Stimulated activated memory B cell treated with anti-CD40 and anti-IgM and Interleukin-4, amounts not matched to agents 10 μg/mL and 1 μg/mL and 100 μg/mL, for 72 hours (primary cell): ENCODE results near the gene LHFPL6.

ENCODE experiments used
- ATAC-seq: fragments of 150-1000 bp; cut with Tn5 transposase; 2 replicates; pipeline ENCODE4 v1.10.0; 2021
- H3K27ac Mint-ChIP-seq: one replicate; pipeline ENCODE4 v1.8.0; 2022; ENCODE audit warnings: mild to moderate bottlenecking, mixed read lengths
- H3K27me3 Mint-ChIP-seq: one replicate; pipeline ENCODE4 v1.8.0; 2022; ENCODE audit warnings: mixed read lengths
- H3K36me3 Mint-ChIP-seq: one replicate; pipeline ENCODE4 v1.8.0; 2022; ENCODE audit warnings: mixed read lengths
- H3K4me1 Mint-ChIP-seq: one replicate; pipeline ENCODE4 v1.8.0; 2022; ENCODE audit warnings: mixed read lengths
- H3K4me3 Mint-ChIP-seq: one replicate; pipeline ENCODE4 v1.8.0; 2022; ENCODE audit warnings: mild to moderate bottlenecking, moderate library complexity, mixed read lengths
- H3K9me3 Mint-ChIP-seq: one replicate; pipeline ENCODE4 v1.8.0; 2022; ENCODE audit warnings: mixed read lengths

LHFPL6 gene

DNA sequence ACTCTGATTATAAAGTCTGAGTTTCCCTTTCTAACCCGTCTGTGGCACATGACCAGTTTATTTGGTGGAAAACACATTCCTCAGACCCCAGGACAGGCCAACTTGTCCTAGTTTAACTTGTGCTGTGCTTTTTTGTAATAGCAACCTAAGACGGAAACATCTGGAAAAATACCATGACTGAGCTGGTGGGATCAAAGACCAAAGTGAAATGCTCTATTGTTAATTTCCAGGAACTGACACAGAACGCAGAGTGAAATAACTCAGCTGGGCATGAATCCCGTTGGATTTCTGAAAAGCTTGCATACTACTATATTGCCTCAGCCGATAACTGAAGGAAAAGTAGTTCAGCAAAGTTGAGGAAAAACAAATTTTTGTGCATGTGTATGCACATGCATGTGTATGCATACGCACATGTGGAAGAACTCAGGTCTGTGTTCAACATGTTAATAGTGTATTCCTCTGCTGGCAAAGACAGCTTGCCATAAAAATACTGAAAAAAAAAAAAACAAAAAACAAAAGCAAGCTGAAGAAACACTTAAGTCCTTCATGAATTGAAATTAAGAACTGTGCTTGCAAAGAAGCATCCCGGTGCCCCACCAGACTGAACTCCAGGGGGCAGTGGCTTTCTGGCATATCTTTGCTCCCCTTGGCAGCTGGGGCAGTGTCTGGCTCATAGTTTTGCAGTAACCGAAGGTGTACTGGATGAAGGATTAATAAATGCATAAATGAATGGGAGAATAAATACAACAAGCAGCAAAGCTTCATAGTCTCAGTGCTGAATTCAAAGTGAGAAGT lies 187.8 kb downstream of the LHFPL6 start:
- no peak overlapping the region for H3K27ac Mint-ChIP-seq
- H3K9me3 Mint-ChIP-seq = no peaks in the 10 kb centered on the region
- H3K27me3 Mint-ChIP-seq = no peaks in the 10 kb centered on the region
- no peaks in the 10 kb centered on the region for H3K4me1 Mint-ChIP-seq
- H3K36me3 Mint-ChIP-seq = no peaks in the 10 kb centered on the region
- ATAC-seq = no peak
- H3K4me3 Mint-ChIP-seq = no peak overlapping the region

DNA sequence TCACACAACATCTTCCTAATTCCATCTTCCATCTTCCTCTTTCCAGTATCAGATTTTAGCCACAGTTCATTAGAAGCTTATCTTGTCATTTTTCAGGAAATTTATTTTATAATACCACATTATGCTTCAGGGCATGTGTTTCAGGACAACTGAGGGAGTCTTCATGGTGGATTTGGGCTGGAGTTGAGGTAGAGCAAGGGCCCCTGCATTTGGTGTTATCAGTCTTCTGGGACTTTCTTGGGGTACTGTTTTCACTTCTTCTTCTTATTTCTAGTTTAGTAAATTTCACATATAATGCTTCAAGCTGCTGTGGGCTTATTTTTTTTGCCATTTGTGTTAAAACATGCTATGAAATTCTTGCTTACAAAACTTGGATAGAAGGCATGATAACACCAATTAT lies 188.7 kb downstream of the LHFPL6 start:
- ATAC-seq = no peak
- Mint-ChIP-seq H3K4me1 (no peaks in the 10 kb centered on the region), H3K9me3 (no peaks in the 10 kb centered on the region), H3K27ac (no peak overlapping the region), H3K27me3 (no peaks in the 10 kb centered on the region), H3K4me3 (no peak overlapping the region), H3K36me3 (no peaks in the 10 kb centered on the region)

DNA sequence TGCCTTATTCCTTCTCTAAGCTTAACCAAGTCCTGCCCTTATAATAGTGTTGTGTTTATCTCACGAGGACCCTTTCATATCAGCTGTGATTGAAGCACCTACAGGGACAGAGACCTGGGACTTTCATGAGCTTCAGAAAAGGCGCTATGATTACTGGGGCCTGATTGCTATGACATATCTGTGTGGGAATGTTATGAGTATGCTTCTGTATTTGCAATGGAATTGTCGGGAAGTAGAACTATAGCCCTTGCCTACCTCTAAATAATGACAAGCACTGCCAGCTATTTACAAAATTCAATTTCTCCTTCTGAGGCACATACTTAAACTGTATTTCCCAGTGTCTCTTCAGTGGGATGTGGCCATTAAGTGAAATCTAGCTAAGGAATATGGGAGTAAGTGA lies 191.5 kb downstream of the LHFPL6 start:
- Mint-ChIP-seq H3K4me3 (no peak overlapping the region), H3K36me3 (no peaks in the 10 kb centered on the region), H3K27ac (no peak overlapping the region), H3K27me3 (no peaks in the 10 kb centered on the region), H3K4me1 (no peaks in the 10 kb centered on the region), H3K9me3 (no peaks in the 10 kb centered on the region)
- ATAC-seq = no peak

DNA sequence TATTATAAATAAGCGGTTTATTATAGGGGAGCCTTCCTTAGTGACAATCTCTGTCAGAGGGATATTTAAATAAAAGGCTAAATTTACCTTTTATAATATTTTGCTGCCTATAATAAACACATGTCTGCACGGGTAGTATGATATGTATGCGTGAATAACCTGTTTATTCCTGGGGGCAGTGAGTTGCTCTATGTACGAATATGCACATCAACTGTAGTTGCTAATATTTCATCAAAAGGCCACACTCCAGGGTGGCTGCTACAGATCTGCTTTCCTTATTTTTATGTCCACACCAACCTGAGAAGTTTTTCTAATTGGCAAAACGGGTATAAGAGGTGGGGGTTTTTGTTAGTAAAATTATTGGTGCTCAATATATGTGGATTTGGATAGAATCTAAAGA lies 192.0 kb downstream of the LHFPL6 start:
- H3K4me1 Mint-ChIP-seq = no peaks in the 10 kb centered on the region
- no peaks in the 10 kb centered on the region for H3K9me3 Mint-ChIP-seq
- ATAC-seq = no peak
- H3K27ac Mint-ChIP-seq = no peak overlapping the region
- H3K36me3 Mint-ChIP-seq = no peaks in the 10 kb centered on the region
- H3K27me3 Mint-ChIP-seq = no peaks in the 10 kb centered on the region
- no peak overlapping the region for H3K4me3 Mint-ChIP-seq

DNA sequence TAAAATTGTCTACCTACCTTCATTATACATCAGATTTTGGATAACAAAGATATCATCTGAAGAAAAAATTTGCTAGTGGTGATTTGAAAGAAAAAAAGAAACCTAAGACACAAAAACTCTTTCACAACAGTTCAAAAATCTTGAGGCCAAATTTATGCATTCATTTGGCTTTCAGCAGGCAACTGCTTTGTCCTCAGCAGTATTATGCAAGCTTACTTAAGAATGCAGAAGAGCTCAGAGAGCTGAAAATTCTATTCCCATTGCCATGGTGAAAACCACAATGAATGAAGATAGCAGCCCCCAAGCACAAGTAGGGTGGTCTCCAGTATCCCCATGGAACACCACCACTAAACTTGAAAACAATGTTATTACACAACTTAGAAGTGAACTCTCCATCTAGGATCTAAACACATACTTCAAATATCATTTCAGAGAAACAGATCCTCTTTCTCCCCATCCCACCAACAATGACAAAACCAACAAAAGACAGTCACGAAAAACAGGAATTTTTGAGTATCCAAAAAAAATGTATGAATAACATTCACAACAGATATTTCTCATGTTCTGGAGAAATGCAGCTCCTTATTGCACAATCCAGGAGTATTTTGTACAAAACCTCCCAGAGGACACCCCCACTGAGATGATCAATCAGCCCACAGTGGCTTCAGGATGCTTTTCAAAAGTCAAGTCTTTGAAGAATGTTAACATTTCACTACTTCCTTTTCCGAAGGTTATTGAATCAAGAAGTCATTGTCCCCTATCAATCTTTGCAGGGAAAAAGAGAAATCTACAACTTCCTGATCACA lies 192.7 kb downstream of the LHFPL6 start:
- ATAC-seq = no peak
- Mint-ChIP-seq H3K36me3 (no peaks in the 10 kb centered on the region), H3K27me3 (no peaks in the 10 kb centered on the region), H3K9me3 (no peaks in the 10 kb centered on the region), H3K27ac (no peak overlapping the region), H3K4me3 (no peak overlapping the region), H3K4me1 (no peaks in the 10 kb centered on the region)

DNA sequence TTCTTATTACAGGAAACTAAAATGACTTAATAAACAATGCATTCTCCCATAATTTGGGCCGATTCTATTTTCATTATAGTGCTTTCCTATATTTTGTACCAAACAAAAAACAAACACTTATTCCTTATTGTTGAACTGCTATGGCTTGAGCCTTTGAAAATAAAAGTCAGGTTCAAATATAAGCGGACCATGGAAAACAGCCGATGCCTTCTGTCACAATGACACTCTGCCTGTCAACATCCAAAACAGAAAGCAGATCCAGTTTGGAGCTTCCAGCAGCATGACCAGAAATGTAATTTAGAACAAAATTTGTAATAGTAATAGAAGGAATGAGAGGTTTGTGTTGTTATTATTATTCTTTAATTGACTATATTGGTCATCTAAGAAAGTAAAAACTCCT lies 194.5 kb downstream of the LHFPL6 start:
- H3K4me3 Mint-ChIP-seq = no peak overlapping the region
- no peak for ATAC-seq
- no peaks in the 10 kb centered on the region for H3K9me3 Mint-ChIP-seq
- no peaks in the 10 kb centered on the region for H3K36me3 Mint-ChIP-seq
- H3K4me1 Mint-ChIP-seq = no peaks in the 10 kb centered on the region
- no peak overlapping the region for H3K27ac Mint-ChIP-seq
- no peaks in the 10 kb centered on the region for H3K27me3 Mint-ChIP-seq

DNA sequence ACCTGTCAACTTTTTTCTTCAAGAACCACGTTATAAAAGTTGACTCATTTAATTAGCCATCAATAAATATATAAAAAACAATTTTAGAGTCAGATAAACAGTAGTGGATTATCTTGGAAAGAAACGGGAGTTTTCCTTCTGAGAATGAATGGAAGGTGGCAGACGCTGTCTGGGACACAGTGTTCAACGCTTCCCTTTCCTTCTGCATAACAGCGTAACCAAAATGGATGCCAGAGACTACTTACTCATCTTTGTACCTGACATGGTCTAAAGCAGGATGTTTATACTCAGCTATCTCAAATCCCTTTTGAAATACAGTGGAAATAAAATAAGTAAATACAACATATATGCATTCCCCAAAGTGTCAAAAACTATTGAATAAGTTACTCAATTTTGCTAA lies 195.2 kb downstream of the LHFPL6 start:
- no peaks in the 10 kb centered on the region for H3K36me3 Mint-ChIP-seq
- ATAC-seq = no peak
- H3K4me1 Mint-ChIP-seq = no peaks in the 10 kb centered on the region
- no peaks in the 10 kb centered on the region for H3K27me3 Mint-ChIP-seq
- no peak overlapping the region for H3K4me3 Mint-ChIP-seq
- H3K9me3 Mint-ChIP-seq = no peaks in the 10 kb centered on the region
- H3K27ac Mint-ChIP-seq = no peak overlapping the region

DNA sequence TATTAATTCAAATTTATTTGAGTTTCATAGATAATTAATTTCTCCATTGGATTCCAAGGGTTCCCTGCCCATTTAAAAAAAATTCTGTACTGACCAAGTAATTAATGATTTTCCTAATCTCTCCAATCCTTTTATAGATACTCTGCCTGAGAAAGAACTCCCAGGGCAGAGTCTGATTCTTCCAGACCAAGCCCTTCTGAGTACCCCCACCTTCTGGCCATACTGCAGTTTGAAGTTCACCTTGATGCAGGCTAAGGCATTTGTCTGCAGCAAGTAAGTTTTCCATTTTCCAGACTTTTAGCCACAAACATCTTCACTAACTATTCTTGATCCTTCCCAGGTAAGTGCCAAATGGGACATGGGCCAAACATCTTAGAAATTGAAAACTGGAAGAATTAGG lies 195.9 kb downstream of the LHFPL6 start:
- no peaks in the 10 kb centered on the region for H3K9me3 Mint-ChIP-seq
- no peak for ATAC-seq
- no peaks in the 10 kb centered on the region for H3K27me3 Mint-ChIP-seq
- no peaks in the 10 kb centered on the region for H3K4me1 Mint-ChIP-seq
- no peaks in the 10 kb centered on the region for H3K36me3 Mint-ChIP-seq
- no peak overlapping the region for H3K4me3 Mint-ChIP-seq
- no peak overlapping the region for H3K27ac Mint-ChIP-seq

DNA sequence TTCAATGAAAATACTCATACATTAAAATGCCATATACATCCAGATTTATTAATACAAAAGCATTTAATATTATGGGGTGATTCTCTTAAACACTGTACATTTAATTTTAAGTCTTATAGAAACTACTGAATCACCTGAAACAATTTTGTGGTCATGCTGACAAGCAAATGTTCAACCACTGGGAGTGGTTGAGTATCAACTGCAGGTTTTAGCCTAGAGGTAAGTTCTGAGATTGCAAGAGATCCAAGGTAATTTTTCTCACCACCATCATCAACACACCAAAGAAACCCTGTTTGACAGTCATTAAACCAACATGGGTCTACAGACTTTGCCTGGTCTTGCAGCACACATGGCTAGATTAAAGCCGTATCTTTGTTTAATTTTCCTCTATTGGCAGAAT lies 196.3 kb downstream of the LHFPL6 start:
- no peak overlapping the region for H3K27ac Mint-ChIP-seq
- ATAC-seq = no peak
- H3K36me3 Mint-ChIP-seq = no peaks in the 10 kb centered on the region
- H3K9me3 Mint-ChIP-seq = no peaks in the 10 kb centered on the region
- H3K4me1 Mint-ChIP-seq = no peaks in the 10 kb centered on the region
- H3K27me3 Mint-ChIP-seq = no peaks in the 10 kb centered on the region
- no peak overlapping the region for H3K4me3 Mint-ChIP-seq

DNA sequence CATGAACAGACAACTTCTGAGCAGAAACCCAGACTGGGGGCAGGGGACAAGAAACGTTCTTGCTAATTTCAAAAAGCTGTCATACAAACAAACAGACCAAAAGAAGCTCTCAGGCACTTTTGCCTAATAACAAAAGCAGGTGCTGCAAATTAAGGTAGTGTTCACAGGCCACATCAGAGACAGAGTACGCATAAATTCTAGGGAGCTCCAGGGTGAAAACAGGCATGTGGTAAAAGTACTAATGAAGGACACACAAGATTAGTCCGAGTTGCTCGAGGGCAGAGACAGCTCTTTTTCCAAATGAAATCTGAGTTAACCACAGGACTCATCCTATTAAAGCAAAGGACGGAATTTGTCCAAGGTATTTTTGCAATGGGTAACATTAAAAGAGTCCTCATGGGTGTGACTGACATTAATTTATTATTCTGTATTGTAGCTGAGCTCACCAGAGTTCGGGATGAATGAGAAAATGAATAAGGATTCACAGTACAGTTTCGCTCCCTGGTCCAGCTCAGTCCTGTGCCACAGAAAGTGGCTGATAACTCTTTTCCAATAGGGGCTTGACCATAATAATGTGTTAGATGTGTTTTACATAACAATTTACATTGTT lies 197.3 kb downstream of the LHFPL6 start:
- H3K36me3 Mint-ChIP-seq = no peaks in the 10 kb centered on the region
- no peak overlapping the region for H3K27ac Mint-ChIP-seq
- no peaks in the 10 kb centered on the region for H3K27me3 Mint-ChIP-seq
- no peak for ATAC-seq
- no peaks in the 10 kb centered on the region for H3K4me1 Mint-ChIP-seq
- no peaks in the 10 kb centered on the region for H3K9me3 Mint-ChIP-seq
- H3K4me3 Mint-ChIP-seq = no peak overlapping the region

DNA sequence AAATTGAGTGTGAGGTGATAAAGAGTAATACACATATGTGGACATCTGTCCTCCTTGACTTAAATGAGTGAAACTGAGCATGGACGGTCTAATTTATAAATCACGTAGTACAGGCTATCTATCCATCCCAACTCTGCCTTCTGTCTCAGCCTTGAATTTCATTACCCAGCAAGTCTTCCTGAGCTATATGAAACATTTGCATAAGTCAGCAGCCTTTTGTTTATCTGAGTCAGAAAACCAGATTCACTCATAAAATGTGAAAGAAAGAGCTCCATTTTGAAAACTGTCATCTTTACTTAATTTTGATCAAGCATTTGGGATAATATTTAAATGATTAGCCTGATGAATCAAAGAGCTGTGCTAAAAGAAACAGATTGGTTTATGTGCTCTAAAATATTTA lies 197.9 kb downstream of the LHFPL6 start:
- Mint-ChIP-seq H3K9me3 (no peaks in the 10 kb centered on the region), H3K4me3 (no peak overlapping the region), H3K4me1 (no peaks in the 10 kb centered on the region), H3K27me3 (no peaks in the 10 kb centered on the region), H3K27ac (no peak overlapping the region), H3K36me3 (no peaks in the 10 kb centered on the region)
- ATAC-seq = no peak

DNA sequence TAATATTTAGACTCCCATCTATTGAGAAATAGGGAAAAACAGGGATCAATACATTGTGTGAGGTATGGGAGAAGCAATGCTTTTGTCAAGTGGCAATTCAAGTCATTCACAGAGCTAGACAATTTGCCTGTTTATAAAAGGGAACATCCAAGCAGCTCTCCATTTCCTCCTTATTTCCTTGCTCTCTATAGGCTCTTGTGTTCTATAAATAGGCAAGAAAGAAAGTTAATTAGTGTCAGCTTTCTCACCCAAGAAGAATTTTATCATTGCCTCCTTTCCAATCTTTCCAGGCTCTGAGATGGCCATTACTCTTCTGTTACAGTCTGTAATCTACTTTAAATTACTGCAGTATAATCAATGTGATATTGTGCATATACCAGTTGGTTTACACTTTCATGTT lies 199.9 kb downstream of the LHFPL6 start:
- Mint-ChIP-seq H3K9me3 (no peaks in the 10 kb centered on the region), H3K36me3 (no peaks in the 10 kb centered on the region), H3K4me3 (no peak overlapping the region), H3K27ac (no peak overlapping the region), H3K27me3 (no peaks in the 10 kb centered on the region), H3K4me1 (no peaks in the 10 kb centered on the region)
- ATAC-seq = no peak

DNA sequence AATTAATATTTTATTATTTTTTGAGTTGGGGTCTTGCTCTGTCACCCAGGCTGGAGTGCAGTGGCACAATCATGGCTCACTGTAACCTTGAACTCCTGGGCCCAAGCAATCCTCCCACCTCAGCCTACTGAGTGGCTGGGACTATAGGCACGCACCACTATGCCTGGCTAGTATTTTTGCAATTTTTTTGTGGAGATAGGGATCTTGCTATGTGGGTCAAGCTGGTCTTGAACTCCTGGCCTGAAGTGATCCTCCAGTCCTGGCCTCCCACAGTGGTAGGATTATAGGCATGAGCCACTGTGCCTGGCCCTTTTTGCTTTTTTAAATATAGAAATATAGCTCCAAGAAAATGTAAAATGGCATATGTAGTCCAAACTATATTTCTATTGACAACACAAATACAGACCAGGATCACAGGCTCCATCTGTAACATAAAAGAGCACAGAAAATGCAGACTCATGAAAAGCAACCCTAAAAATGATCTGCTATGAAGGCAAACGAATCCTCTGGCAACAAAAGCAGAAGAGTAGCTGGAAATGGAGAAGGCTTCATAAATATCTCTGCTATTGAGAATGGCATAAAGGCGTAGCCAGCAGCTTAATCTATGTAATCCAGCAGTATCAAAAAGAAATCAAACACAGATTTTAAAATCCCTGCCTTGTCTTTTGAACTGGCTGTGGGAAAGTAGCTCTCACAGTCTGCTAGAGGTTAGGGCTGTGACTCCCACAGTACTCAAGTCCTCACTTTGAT lies 200.6 kb downstream of the LHFPL6 start:
- no peak overlapping the region for H3K27ac Mint-ChIP-seq
- H3K4me1 Mint-ChIP-seq = no peaks in the 10 kb centered on the region
- H3K36me3 Mint-ChIP-seq = no peaks in the 10 kb centered on the region
- H3K4me3 Mint-ChIP-seq = no peak overlapping the region
- no peak for ATAC-seq
- H3K9me3 Mint-ChIP-seq = no peaks in the 10 kb centered on the region
- no peaks in the 10 kb centered on the region for H3K27me3 Mint-ChIP-seq

DNA sequence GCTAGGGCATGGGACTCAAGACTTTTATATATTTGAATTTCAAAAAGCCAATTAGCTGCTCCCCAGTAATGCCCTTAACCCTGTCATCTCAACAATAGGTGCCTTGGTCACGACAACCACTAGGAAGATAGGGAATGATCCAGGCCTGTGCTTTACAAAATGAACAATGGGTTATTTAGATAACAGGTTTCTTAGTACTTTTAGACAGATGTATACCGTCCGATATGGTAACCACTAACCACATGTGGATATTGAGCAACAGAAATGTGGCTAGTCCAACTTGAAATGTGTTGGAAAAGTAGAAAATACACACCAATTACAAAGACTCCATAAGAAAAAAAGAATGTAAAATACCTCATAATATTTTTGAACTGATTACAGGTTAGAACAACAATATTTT lies 201.2 kb downstream of the LHFPL6 start:
- no peak overlapping the region for H3K27ac Mint-ChIP-seq
- H3K27me3 Mint-ChIP-seq = peaks cover under 1% of the 10 kb centered on the region
- H3K36me3 Mint-ChIP-seq = no peaks in the 10 kb centered on the region
- no peaks in the 10 kb centered on the region for H3K4me1 Mint-ChIP-seq
- H3K4me3 Mint-ChIP-seq = no peak overlapping the region
- no peaks in the 10 kb centered on the region for H3K9me3 Mint-ChIP-seq
- no peak for ATAC-seq

DNA sequence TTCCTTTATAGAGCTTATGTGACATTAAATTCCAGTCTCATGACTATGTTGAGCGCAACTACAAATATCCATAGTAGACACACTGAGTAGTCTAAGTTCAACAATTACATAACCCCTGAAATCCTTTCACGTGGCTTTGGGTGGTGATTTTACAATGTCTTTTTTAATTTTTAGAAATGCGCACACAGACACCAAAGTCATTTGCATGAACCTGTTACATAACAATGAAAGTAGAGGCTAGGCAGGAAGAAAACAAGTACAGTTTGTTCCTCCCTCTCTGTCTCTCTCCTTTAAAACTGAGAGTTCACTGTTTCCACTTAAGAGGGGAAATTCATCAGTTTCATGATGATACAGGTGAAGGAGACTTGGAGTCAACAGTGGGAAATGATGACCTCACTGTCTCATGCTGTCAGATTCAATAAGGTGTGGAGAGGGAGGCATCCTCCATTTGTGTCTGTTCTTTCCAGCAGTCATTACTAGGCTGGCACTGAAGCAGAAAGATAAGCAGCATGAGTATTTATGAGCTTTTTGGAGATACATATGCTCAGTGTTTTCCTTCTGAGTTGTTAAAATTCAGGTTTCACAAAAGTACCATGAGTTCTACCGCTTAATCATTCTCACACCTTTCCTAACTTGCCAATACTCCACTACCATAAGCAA lies 201.8 kb downstream of the LHFPL6 start:
- no peak for ATAC-seq
- Mint-ChIP-seq H3K27ac (no peak overlapping the region), H3K4me3 (no peak overlapping the region), H3K36me3 (no peaks in the 10 kb centered on the region), H3K27me3 (peaks cover 7% of the 10 kb centered on the region), H3K9me3 (no peaks in the 10 kb centered on the region), H3K4me1 (no peaks in the 10 kb centered on the region)
